Activated CD4-positive, alpha-beta T cell treated with anti-CD3 and anti-CD28 coated beads, Interleukin-2, Interleukin-4, amounts not matched to agents 100 ng/mL and 50 ng/mL, durations not matched to agents 16 hours and 8 hours (primary cell): ENCODE results near the gene FAM163B.

Experiments used
- DNase-seq: peaks from one replicate; pipeline ENCODE4 v3.0.0-alpha.2; 2020; ENCODE audit warnings: low spot score

Gene FAM163B

GRCh38 chr9:133609311-133610098, at the start of gene FAM163B:
Gene FAM163B, minus strand, starts transcription at chr9:133609389. Its CDS starts 29,166 bp downstream, at chr9:133580223.
- DNase-seq: no peak

GRCh38 chr9:133657120-133657661, 48.0 kb upstream of the FAM163B start:
- DNase-seq: no peak

GRCh38 chr9:133656211-133657119, 47.3 kb upstream of the FAM163B start:
- DNase-seq: no peak

GRCh38 chr9:133655701-133656100, 46.5 kb upstream of the FAM163B start:
- no peak for DNase-seq

- DNase-seq: no peak
Measured at GRCh38 chr9:133654736-133655657, 45.8 kb upstream of the FAM163B start.

- DNase-seq: no peak
Measured at GRCh38 chr9:133653638-133654037, 44.4 kb upstream of the FAM163B start.

GRCh38 chr9:133650026-133650425, 40.8 kb upstream of the FAM163B start:
- no peak for DNase-seq

- no peak for DNase-seq
Measured at GRCh38 chr9:133649194-133649593, 40.0 kb upstream of the FAM163B start.

- DNase-seq: no peak
Measured at GRCh38 chr9:133647765-133648469, 38.7 kb upstream of the FAM163B start.

- DNase-seq: no peak
Measured at GRCh38 chr9:133647148-133647547, 38.0 kb upstream of the FAM163B start.

GRCh38 chr9:133645021-133645765, 36.0 kb upstream of the FAM163B start:
- no peak for DNase-seq

- DNase-seq: no peak
Measured at GRCh38 chr9:133643978-133644760, 35.0 kb upstream of the FAM163B start.

- no peak for DNase-seq
Measured at GRCh38 chr9:133643362-133643755, 34.2 kb upstream of the FAM163B start.

- no peak for DNase-seq
Measured at GRCh38 chr9:133642708-133643361, 33.6 kb upstream of the FAM163B start.

- DNase-seq: no peak
Measured at GRCh38 chr9:133641861-133642595, 32.8 kb upstream of the FAM163B start.

- no peak for DNase-seq
Measured at GRCh38 chr9:133641396-133641655, 32.1 kb upstream of the FAM163B start.

GRCh38 chr9:133640580-133641395, 31.6 kb upstream of the FAM163B start:
- DNase-seq: no peak

GRCh38 chr9:133640160-133640559, 31.0 kb upstream of the FAM163B start:
- no peak for DNase-seq
